GM23248 (cell line): ENCODE measurements around the gene RIC8B.

ENCODE experiments used
- EZH2 ChIP-seq: fragments of 200-600 bp; sonication (generic); IDR thresholded peaks from 2 replicates; pipeline ENCODE4 v1.6.1; 2018; ENCODE audit warnings: antibody characterized with exemption, mild to moderate bottlenecking; ENCODE audit not compliant: insufficient read depth, poor library complexity, severe bottlenecking
- EZH2phosphoT487 ChIP-seq: fragments of 200-600 bp; sonication (generic); IDR thresholded peaks from 2 replicates; pipeline ENCODE4 v1.6.1; 2018; ENCODE audit warnings: antibody characterized with exemption, moderate library complexity, mild to moderate bottlenecking, low read depth; ENCODE audit not compliant: insufficient read depth

DNA sequence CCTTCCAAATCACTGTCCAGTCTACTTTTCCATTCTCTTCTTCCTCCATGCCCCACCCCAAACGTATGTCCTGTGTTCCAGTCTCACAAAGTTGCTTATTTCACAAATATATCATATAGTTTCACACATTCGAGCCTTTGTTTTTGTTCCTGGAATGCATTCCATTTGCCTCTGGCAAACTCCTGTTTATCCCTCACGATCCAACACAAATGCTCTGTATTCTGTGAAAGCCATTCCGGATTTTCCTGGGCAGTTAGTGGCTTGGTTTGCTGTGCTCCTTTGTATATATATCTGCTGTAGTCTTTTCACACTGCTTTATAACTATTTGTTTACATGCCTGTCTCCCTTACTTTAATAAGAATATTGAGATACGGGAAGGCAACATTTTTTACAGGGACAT, 9.0 kb downstream of the RIC8B start:
- no peak for TF ChIP-seq EZH2
- no peak for TF ChIP-seq EZH2phosphoT487
